GM19452 (cell line): ENCODE results near the gene FUT8.

Experiments
- ATAC-seq: cut with Tn5 transposase; IDR thresholded peaks from one replicate; pipeline ENCODE4 v1.9.1; 2021; ENCODE audit not compliant: unreplicated experiment

Gene FUT8

DNA sequence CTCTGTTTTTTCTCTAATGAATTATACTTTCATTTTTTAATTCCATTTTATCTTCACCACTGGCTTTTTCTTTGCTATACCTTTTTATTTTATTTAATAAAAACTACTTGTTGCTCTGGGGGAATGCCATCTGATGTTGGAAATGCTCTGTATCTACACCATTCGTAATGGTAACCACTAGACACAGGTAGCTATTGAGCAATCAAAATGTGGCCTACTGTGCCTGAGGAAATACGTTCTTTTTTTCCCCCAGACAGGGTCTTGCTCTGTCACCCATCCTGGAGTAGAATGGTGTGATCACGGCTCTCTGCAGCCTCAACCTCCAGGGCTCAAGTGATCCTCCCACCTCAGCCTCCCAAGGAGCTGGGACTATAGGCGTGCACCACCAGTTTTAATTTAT is 140.2 kb downstream of the FUT8 start:
- no peak for ATAC-seq

DNA sequence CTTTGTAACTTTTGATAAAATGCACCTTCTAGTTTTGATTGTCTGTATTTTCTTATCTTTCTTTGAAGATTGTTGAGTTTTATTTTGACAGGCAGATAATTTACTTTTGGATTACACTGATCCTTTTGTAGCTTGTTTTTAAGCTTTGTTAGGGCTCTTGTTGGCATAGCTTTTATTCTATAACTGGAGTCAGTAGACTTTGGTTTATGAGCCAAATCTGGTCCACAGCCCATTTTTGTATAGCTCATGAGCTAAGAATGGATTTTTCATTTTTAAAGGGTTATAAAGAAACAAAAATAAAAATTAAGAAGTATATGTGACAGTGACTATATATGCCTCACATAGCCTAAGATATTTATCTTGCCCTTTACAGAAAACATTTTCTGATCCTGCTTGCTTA is 142.3 kb downstream of the FUT8 start:
- no peak for ATAC-seq

DNA sequence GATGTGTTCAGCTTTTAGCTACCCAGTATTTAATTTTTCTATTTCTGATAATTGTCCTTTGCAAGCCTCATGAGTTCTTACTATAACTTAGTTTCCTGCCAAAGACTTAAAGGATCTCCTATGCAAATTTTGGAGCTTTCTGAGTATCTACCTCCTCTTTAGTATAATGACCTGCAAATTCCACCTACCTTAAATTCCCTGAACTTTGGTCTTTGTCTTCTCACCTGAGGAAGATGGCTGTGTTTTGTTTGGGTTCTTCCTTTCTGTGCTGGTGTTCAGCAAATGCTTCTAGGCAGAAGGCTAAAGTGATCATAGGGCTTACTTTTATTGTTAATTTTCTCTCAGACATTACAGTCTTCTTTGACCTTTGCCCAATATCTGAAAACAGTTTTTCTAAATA is 142.8 kb downstream of the FUT8 start:
- no peak for ATAC-seq

DNA sequence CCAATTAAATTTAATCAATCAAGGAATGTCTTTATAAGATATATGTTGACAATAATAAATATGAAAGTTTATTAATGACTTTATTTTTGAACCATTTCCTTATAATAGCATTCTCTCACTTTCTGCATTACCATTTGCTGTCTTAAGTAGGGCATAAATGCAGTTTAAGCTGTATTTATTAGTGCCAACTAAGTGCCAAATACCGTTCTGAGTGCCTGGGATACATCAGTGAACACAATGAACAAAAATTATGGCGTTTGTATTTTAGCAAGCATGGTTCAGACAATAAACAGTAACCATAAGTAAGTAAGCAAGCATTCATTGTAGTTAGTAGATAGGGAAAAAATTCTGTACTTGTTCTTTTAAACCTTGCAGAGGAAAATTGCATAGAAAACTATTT is 145.8 kb downstream of the FUT8 start:
- ATAC-seq = no peak

DNA sequence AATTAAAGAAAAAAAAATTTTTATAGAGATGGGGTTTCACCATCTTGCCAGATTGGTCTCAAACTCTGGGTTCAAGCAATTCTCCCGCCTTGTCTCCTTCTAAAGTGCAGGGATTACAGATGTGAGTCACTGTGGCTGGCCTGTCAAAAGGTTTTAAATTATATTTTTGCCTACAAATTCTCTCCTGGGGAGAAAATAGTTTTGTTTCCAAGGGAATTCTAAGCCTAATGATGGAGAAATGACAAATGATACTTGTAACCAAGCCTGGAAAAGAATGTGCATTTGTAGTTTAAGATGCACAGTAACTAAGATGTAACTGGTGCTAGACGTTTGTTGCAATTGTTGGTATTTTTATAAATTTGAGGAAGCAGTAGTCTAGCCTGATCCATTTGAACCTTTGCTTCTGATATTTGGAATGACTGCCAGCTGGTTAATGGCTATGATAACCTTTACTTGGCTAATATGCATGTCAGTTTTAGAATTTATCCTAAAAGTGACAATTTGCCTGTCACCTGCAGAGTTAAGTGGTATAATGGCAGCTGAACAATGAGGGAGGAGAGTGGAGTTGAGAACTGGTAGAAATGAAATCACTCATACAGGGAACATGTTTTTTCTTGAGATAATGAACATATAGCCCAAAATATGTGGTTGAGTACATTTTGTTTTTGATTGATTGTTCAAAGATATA is 148.0 kb downstream of the FUT8 start:
- ATAC-seq = no peak

DNA sequence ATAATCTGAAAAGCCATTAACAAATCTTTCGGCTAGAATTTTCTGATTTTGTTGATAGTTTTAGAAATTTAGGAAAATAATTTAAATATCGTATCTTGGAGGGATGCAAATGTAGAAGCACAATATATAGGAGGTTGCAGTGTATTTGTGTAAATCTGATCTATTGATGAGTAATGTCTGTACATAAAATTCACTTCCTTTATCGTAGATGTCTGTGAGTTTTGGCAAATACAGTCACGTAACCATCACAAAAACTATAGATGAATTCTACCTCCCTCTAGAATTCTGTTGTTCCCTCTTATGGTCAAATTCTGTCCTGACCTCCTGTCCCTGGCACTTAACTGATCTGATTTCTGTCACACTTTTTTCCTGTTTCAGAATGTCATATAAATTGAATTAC is 151.8 kb downstream of the FUT8 start:
- ATAC-seq = no peak

DNA sequence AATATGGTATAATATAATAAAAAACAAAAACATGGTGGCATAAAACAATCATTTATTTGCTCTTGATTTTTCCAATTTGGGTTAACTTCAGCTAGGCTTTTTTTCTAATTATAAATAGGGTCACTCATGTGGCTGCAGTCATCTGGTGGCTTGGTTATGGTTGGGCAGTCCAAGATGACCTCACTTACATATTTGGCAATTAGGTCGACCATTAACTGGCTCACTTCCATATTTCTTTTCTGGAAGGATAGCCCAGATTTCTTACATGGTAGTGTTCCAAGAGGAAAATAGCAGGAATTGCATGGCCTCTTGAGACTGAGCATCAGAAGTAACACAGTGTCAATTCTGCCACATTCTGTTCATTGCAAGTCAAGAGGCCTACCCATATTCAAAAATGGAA is 153.4 kb downstream of the FUT8 start:
- ATAC-seq = no peak

DNA sequence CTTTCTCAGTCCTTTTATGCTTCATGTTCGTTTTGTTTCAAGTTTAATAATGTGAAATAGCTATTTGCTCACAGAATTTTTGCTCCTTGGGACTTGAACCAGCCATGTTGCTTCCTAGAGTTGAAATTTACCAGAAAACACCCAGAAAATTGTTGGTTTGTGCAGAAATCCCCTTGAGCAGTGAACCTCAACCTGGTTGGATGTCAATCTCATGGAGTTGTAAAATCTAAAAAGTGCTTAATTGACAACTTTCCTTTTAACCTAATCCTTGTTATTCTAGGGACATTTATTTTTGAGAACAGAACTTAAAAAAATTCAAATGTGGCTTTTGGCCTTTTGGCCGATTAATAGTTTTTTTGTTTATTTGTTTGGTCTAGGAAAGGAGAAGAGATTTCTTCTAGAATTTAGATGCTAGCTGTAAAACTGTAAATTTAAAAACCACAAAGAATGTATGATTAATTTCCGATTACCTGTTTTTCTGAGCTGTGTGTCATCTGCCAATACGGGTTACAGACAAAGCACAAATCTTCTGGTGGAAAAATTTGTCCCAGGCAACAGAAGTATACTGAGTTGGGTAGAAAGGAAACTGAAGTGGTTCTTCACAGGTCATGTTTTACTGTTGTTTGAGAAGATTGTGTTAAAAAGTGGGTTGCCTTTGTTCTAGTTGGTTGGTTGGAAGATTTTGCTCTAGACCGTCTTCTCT is 154.4 kb downstream of the FUT8 start:
- no peak for ATAC-seq

DNA sequence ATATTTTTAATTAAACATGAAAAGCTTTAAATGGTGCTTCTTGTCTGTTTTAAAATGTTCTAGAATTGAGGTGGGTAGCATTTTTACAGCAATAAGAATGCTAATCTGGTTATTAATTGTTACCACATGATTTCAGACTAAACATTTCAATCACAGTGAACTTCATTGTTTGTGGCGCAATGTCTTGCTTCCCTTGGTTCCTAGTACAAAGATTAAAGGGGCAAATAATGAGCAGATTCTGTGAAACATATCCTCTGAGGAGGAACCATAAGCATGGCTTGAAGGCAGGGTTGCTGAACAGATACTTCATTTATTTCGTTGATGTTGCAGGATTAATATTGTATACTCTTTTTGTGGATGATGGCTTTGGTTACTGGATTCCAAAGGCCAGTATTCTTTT is 162.1 kb downstream of the FUT8 start:
- no peak for ATAC-seq

DNA sequence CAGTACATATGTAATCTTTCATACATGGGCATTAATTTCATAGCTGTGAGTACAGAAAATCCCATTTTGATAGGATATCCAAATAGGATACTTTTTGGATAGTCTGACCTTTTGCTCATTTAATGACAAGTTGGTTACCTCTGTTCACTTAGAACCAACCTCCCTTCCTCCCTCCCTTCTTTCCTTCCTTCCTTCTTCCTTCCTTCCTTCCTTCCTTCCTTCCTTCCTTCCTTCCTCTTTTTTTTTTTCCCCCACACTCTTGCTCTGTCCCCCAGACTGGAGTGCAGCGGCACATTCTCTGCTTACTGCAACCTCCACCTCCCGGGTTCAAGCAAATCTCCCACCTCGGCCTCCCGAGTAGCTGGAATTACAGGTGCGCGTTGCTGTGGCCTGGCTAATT is 162.9 kb downstream of the FUT8 start:
- no peak for ATAC-seq

DNA sequence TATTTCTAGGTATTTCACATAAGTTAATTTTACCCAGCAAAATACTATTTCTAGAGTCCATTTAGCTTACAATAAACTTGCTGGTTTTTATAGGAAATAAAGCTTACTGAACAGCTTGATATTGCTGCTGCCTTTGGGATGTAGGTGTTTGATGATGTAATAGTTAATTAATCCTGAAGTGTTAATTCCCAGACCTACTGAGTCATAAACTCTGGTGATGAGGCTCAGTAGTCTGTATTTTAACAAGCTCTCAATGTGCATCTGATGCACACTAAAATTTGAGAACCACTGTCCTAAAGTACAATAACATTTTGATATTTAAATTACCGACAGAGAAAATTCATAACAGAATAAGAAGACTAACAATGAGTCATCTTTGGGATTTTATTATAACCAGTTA is 168.4 kb downstream of the FUT8 start:
- ATAC-seq = no peak

DNA sequence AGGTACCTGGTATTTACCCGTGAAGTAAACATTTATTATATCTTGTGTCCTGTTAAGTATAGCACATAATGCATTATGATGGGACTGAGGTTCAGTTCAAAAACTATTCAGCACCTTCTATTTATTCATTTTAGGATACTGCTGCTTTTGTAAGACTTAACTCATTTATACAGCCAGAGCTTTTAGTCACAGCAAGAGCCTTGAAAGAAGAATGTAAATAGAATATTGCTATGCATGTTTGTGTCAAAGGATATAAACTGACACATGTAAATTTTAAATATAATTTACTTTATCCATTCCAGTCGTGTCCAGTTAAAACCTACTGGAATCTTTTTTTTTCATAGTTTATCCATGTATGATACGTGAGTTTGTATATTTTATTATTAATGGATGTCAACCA is 168.8 kb downstream of the FUT8 start:
- no peak for ATAC-seq

DNA sequence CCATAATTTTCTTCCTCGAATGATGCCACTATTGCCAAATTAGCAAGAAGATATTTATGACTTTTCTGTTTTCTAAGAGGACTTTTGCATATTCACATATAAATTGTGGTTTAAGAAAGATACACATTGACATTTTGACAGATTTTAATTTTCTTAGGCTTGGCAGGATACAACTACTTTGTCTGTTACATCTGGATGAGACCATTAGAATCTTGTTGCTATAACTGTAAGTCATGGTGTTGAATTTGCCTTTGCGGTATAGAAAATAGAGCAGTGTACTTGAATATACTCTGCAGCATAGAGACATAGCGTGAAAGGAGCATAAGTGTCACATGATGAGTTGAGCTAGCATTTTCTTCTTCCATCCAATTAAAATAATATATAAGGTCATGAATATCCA is 169.3 kb downstream of the FUT8 start:
- ATAC-seq = no peak

DNA sequence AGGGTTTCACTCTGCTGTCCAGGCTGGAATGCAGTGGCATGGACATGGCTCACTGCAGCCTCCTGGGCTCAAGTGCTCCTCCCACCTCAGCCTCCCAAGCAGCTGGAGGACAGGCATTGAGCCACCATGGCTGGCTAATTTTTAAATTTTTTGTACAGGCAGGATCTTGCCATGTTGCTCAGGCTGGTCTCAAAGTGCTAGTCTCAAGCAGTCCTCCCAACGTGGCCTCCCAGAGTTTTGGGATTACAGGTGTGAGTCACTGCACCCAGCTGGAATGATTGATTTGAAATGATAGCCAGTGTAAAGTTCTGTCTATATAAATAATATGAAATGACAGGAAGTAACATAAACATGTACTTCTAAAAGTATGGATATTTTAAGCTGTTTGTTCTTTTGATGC is 172.7 kb downstream of the FUT8 start:
- no peak for ATAC-seq

DNA sequence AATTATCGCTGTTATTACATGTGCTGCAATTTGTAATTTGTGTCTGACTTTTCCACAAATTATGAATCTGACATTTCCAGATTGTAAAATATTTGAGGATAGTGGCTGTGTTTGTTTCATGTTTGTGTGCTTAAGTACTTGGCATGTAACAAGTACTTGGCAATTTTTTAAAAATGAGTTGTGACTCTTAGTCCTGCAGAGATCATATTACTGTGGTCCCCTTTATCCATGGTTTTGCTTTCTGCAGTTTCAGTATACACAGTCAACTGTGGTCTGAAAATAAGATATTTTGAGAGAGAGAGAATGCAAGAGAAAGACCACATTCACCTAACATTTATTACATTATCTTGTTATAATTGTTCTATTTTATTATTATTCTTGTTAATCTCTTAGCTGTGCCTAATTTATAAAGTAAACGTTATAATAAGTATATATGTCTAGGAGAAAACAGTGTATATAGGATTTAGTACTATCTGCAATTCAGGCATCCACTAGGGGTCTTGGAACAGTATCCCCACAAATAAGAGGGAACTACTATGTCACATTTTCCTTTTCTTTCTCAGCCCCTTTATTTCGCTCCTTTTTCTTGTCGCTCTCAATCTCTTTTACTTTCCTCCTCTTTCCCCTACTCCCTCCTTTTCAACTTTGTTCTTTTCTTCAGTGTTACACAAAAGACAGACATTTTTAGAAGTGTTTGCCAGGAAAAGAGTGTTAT is 176.1 kb downstream of the FUT8 start:
- no peak for ATAC-seq

DNA sequence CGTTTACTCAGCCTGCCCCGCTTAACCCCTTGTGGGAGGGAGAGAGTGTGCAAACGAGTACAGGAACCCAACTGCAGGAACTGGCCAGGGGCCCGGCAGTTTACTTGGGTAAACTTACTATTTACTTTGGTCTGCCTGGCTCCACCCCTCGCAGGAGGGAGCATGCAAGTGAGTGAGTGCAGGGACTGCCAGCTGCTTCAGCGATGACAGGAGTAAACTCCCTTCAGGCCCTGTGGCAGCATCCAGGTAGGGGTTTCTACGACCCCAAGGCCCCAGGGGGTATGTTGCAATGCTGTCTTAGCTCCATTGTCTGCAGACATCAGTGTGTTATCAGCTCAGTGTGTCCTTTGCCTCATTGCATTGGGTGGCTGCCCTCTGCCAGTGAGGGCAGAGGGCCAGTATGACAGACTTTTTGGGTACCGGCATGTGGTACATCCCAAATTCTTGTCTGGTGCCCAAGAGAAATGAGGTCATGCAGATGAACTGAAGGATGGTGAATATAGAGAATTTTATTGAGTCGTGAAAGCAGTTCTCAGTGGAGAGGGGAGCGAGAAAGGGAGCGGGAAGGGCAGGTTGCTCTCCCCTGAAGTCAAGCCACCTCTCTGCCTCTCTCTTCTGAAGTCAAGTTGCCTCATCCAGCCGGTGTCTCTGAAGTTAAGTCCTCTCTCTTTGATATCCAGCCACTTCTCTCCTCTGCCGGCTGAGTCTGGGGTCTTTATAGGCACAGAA is 181.8 kb downstream of the FUT8 start:
- ATAC-seq = no peak

DNA sequence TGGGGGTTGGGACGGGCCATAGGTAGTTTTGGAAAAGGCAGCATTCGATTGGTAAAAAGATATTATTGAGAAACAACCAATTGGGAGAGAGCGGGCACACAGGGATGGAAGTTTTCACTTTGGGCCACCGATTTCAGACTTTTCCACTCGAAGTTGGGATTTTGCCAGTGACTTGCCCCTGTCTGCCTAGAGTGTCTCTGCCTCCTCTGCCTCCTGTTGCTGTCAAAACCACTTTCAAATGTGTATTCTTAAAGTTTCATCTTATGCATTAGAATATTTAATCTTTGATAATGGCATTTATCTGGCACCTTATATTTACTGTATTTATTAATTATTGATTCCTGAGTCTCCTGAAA is 182.3 kb downstream of the FUT8 start:
- no peak for ATAC-seq

DNA sequence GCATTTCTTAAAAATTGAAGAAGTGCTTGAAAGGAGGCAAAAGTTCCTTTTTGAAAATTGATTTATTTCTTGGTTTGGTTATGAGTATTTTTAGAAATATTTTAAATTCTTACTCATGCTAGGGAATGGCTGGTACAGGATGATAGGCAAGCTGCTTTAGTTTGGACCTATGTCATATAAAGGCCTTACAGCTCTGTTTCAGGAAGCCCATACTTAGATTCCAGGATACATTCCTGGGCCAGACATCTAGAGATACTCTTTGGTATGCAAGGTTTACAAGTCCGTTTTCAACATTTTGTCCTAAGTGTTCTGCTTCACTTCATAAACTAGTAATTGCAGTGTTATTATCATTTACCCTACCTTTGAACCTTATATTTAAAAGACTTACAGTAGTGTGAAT is 186.8 kb downstream of the FUT8 start:
- ATAC-seq = no peak

DNA sequence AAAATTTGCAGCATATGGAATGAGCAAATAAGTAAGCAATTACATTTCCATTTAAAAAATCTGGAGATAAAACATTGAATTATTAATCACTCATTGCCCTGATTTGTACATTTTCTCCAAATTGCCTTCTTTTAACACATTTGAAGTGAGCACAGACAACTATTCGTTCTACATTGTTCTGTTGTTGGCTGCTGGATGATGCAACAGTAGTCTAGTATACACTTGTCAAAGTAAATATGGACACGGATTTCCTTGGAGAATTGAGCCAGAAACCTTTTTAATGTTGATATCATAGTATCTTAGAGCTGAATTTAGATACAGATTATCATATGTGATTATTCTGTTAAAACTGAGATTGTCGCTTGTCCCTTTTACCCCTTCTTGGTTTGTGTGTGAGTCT is 188.2 kb downstream of the FUT8 start:
- ATAC-seq = no peak

DNA sequence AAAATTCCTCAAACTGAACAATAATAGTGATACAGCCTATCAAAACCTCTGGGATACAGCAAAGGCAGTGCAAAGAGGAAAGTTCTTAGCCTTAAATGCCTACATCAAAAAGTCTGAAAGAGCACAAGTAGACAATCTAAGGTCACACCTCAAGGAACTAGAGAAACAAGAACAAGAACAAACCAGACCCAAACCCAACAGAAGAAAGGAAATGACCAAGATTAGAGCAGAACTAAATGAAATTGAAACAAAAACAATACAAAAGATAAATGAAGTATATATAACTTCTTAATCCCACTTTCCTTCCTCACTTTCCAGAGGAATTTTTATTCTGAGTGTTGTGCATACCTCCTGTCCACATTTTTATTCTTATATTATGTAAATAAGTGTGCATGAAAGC is 192.0 kb downstream of the FUT8 start:
- no peak for ATAC-seq

DNA sequence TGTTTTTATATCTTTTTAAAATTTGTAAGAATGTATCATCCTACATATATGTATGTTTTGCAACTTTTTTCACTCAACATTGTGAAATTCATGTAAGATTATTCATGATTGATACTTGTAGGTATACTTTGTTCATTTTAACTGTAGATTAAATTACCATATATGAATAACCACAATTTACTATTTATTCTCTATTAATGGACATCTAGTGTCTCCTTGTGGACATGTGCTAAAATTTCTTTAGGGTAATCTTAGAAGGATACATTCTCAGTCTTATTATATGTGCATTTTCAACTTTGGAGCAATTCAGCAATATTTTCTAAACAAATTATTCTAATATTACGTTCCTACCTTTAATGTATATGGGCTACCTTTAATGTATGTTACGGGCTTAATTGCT is 192.4 kb downstream of the FUT8 start:
- no peak for ATAC-seq

DNA sequence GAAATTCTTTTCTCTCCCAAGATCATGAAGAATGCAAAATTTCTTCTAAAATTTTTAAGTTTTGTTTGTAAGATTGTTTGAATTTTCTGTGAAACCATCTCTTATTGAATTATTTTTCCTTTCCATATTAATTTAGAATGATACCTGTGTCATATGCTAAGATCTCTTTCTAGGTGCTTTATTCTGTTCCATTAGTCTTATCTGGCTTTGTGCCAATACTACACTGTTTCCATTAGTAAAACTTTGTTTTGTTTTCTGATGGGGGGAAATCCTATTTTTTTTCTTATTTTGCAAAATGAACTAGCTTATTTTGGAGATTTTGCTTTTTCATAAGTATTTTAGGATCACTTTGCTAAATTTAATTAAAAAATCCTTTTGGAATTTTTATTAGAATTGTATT is 193.9 kb downstream of the FUT8 start:
- ATAC-seq = no peak
